Mesenchymal stem cell (in vitro differentiated cells and primary cell): ENCODE measurements around the gene SIX1.

Experiments used
- DNase-seq: peaks from one replicate; pipeline ENCODE4 v3.0.0-alpha.2; 2013
- H2AFZ ChIP-seq: one replicate; pipeline ENCODE4 v1.6.1; 2013; ENCODE audit warnings: low read depth, mild to moderate bottlenecking, control low read depth, inconsistent platforms, low read length, moderate library complexity
- H2AK5ac ChIP-seq: 2 replicates; pipeline ENCODE4 v1.6.1; 2013; ENCODE audit warnings: low read length, moderate library complexity, mild to moderate bottlenecking, inconsistent platforms; ENCODE audit not compliant: severe bottlenecking
- H2BK120ac ChIP-seq: one replicate; pipeline ENCODE4 v1.6.1; 2013; ENCODE audit warnings: low read depth, mild to moderate bottlenecking, inconsistent platforms, low read length, moderate library complexity
- H2BK12ac ChIP-seq, 2 experiments: one replicate each; pipeline ENCODE4 v1.6.1; 2013; ENCODE audit warnings: inconsistent platforms in 2 of 2, low read length in 2 of 2, mild to moderate bottlenecking in 2 of 2, moderate library complexity in 2 of 2, control low read depth in 1 of 2
- H2BK15ac ChIP-seq: one replicate; pipeline ENCODE4 v1.6.1; 2013; ENCODE audit warnings: mild to moderate bottlenecking, low read depth, inconsistent platforms; ENCODE audit not compliant: poor library complexity, severe bottlenecking
- H2BK5ac ChIP-seq: 2 replicates; pipeline ENCODE4 v1.6.1; 2013; ENCODE audit warnings: low read depth, mild to moderate bottlenecking, low read length, control low read depth, inconsistent platforms; ENCODE audit not compliant: poor library complexity, severe bottlenecking
- H3K14ac ChIP-seq, 2 experiments: one replicate each; pipeline ENCODE4 v1.6.1; 2013; ENCODE audit warnings: inconsistent platforms in 2 of 2, low read length in 2 of 2, control low read depth in 1 of 2, mild to moderate bottlenecking in 1 of 2, moderate library complexity in 1 of 2
- H3K18ac ChIP-seq, 2 experiments: one replicate each; pipeline ENCODE4 v1.6.1; 2013; ENCODE audit warnings: inconsistent platforms in 2 of 2, low read length in 2 of 2, control low read depth in 1 of 2, low read depth in 1 of 2, mild to moderate bottlenecking in 1 of 2
- H3K23ac ChIP-seq, 2 experiments: one replicate each; pipeline ENCODE4 v1.6.1; 2013; ENCODE audit warnings: inconsistent platforms in 2 of 2, low read length in 2 of 2, mild to moderate bottlenecking in 2 of 2, moderate library complexity in 2 of 2, control low read depth in 1 of 2
- H3K27ac ChIP-seq: 2 replicates; pipeline ENCODE4 v1.5.1; 2013; ENCODE audit warnings: mild to moderate bottlenecking, moderate library complexity, low read length, control low read depth, inconsistent platforms; ENCODE audit not compliant: poor library complexity, severe bottlenecking
- H3K27me3 ChIP-seq, 2 experiments: 2 replicates each; pipeline versions ENCODE4 v1.6.1 to v1.7.0; 2013; ENCODE audit warnings: low read length in 2 of 2, mild to moderate bottlenecking in 2 of 2, moderate library complexity in 2 of 2, control low read depth in 1 of 2, inconsistent platforms in 1 of 2; ENCODE audit not compliant: control insufficient read depth in 1 of 2, insufficient read depth in 1 of 2
- H3K36me3 ChIP-seq, 2 experiments: 2 replicates each; pipeline versions ENCODE4 v1.6.1 to v1.7.0; 2013; ENCODE audit warnings: low read length in 2 of 2, control low read depth in 1 of 2, inconsistent platforms in 1 of 2, low read depth in 1 of 2, mild to moderate bottlenecking in 1 of 2; ENCODE audit not compliant: insufficient read depth in 2 of 2, control insufficient read depth in 1 of 2
- H3K4ac ChIP-seq, 2 experiments: one replicate each; pipeline ENCODE4 v1.6.1; 2013; ENCODE audit warnings: inconsistent platforms in 2 of 2, low read length in 2 of 2, mild to moderate bottlenecking in 2 of 2, moderate library complexity in 2 of 2, control low read depth in 1 of 2, low read depth in 1 of 2
- H3K4me1 ChIP-seq: 2 replicates; pipeline ENCODE4 v1.6.1; 2013; ENCODE audit warnings: low read depth, low read length, control low read depth; ENCODE audit not compliant: control insufficient read depth, insufficient read depth
- H3K4me2 ChIP-seq: 2 replicates; pipeline ENCODE4 v1.6.1; 2013; ENCODE audit warnings: low read length, mild to moderate bottlenecking, inconsistent platforms; ENCODE audit not compliant: poor library complexity, severe bottlenecking
- H3K4me3 ChIP-seq, 2 experiments: 2 replicates each; pipeline versions ENCODE4 v1.5.1 to v1.7.0; 2013; ENCODE audit warnings: low read length in 2 of 2, mild to moderate bottlenecking in 2 of 2, control low read depth in 1 of 2, low read depth in 1 of 2; ENCODE audit not compliant: insufficient read depth in 1 of 2
- H3K79me1 ChIP-seq: replicated peaks from 2 replicates; pipeline ENCODE4 v1.6.1; 2013; ENCODE audit warnings: mild to moderate bottlenecking, control low read depth, low read length, inconsistent platforms; ENCODE audit not compliant: poor library complexity, severe bottlenecking
- H3K9ac ChIP-seq: 2 replicates; pipeline ENCODE4 v1.7.0; 2013; ENCODE audit warnings: mild to moderate bottlenecking, low read length, moderate library complexity
- H3K9me3 ChIP-seq: 2 replicates; pipeline ENCODE4 v1.7.0; 2013; ENCODE audit warnings: mild to moderate bottlenecking, low read length; ENCODE audit not compliant: control insufficient read depth
- H4K8ac ChIP-seq: one replicate; pipeline ENCODE4 v1.6.1; 2013; ENCODE audit warnings: inconsistent platforms, mild to moderate bottlenecking, low read length, moderate library complexity
- H4K91ac ChIP-seq: one replicate; pipeline ENCODE4 v1.6.1; 2013; ENCODE audit warnings: mild to moderate bottlenecking, low read length, inconsistent platforms
- WGBS: methylation state at CpG from one replicate; pipeline ENCODE4 v1.1.7; 2013; ENCODE audit warnings: mixed read lengths; 5-methylcytosine and 5-hydroxymethylcytosine counted together

The SIX1 gene

GRCh38 chr14:60655119-60655897, 6.0 kb upstream of the SIX1 start:
- no peak overlapping the region for H3K4me3 ChIP-seq
- peaks cover 0 to 44% of the 10 kb centered on the region in 2 experiments for H3K27me3 ChIP-seq
- H3K18ac ChIP-seq = no peak overlapping the region
- H3K4me1 ChIP-seq = peaks cover 22% of the 10 kb centered on the region
- no peak overlapping the region for H3K14ac ChIP-seq
- no peak overlapping the region for H4K91ac ChIP-seq
- H3K79me1 ChIP-seq = peaks cover 15% of the 10 kb centered on the region
- no peaks in the 10 kb centered on the region for H3K9me3 ChIP-seq
- no peaks in the 10 kb centered on the region for H3K36me3 ChIP-seq
- no peak overlapping the region for H2AFZ ChIP-seq
- peak overlapping the region; percentile 90 for H2AK5ac ChIP-seq
- 10% methylated on average over 26 of the region's 29 CpGs for WGBS
- peak overlapping the region; percentile 1 for H3K4me2 ChIP-seq
- H3K27ac ChIP-seq = peak overlapping the region; percentile 76
- no peak overlapping the region for H2BK15ac ChIP-seq
- H3K23ac ChIP-seq = no peak overlapping the region
- H3K4ac ChIP-seq = no peak overlapping the region
- no peak overlapping the region for H2BK120ac ChIP-seq
- DNase-seq = no peak
- H2BK5ac ChIP-seq = no peak overlapping the region
- H2BK12ac ChIP-seq = no peak overlapping the region
- H4K8ac ChIP-seq = no peak overlapping the region
- no peak overlapping the region for H3K9ac ChIP-seq

GRCh38 chr14:60654334-60654821, 5.1 kb upstream of the SIX1 start:
- no peak overlapping the region for H3K18ac ChIP-seq
- no peaks in the 10 kb centered on the region for H3K36me3 ChIP-seq
- peaks cover 0 to 53% of the 10 kb centered on the region in 2 experiments for H3K27me3 ChIP-seq
- no peaks in the 10 kb centered on the region for H3K9me3 ChIP-seq
- no peak overlapping the region for H3K4me3 ChIP-seq
- no peak overlapping the region for H3K4ac ChIP-seq
- no peak overlapping the region for H2AFZ ChIP-seq
- H3K23ac ChIP-seq = no peak overlapping the region
- no peak overlapping the region for H4K91ac ChIP-seq
- no peak overlapping the region for H2BK5ac ChIP-seq
- H2BK120ac ChIP-seq = no peak overlapping the region
- no peak for DNase-seq
- no peak overlapping the region for H3K14ac ChIP-seq
- peak overlapping the region; percentile 8 for H3K4me2 ChIP-seq
- no peak overlapping the region for H2BK12ac ChIP-seq
- no peak overlapping the region for H2BK15ac ChIP-seq
- H2AK5ac ChIP-seq = peak overlapping the region; percentile 39
- H3K27ac ChIP-seq = peak overlapping the region; percentile 9
- H3K79me1 ChIP-seq = peaks cover 15% of the 10 kb centered on the region
- H3K4me1 ChIP-seq = peaks cover 22% of the 10 kb centered on the region
- 2% methylated on average over 2 of the region's 3 CpGs for WGBS
- no peak overlapping the region for H3K9ac ChIP-seq
- H4K8ac ChIP-seq = no peak overlapping the region

GRCh38 chr14:60653701-60654161, 4.5 kb upstream of the SIX1 start:
- H3K18ac ChIP-seq = no peak overlapping the region
- no peak for DNase-seq
- peaks cover 21% of the 10 kb centered on the region for H3K4me1 ChIP-seq
- H2AK5ac ChIP-seq = peak overlapping the region; percentile 95
- H2BK12ac ChIP-seq = no peak overlapping the region
- H3K27me3 ChIP-seq = peaks cover 0 to 55% of the 10 kb centered on the region in 2 experiments
- WGBS = under 1% methylated on average over 14 of the region's 14 CpGs
- H3K79me1 ChIP-seq = peaks cover 15% of the 10 kb centered on the region
- peak overlapping the region; percentile 30 for H3K27ac ChIP-seq
- H3K4ac ChIP-seq = no peak overlapping the region
- no peak overlapping the region for H2BK120ac ChIP-seq
- peak overlapping the region in 1 of 2 experiments; percentile 42 for H3K23ac ChIP-seq
- H4K8ac ChIP-seq = no peak overlapping the region
- H3K4me3 ChIP-seq = peak overlapping the region in 1 of 2 experiments; percentile 60
- H2AFZ ChIP-seq = no peak overlapping the region
- no peak overlapping the region for H2BK15ac ChIP-seq
- no peaks in the 10 kb centered on the region for H3K9me3 ChIP-seq
- no peak overlapping the region for H3K9ac ChIP-seq
- H3K14ac ChIP-seq = no peak overlapping the region
- peak overlapping the region; percentile 91 for H3K4me2 ChIP-seq
- H2BK5ac ChIP-seq = no peak overlapping the region
- no peak overlapping the region for H4K91ac ChIP-seq
- H3K36me3 ChIP-seq = no peaks in the 10 kb centered on the region
